Measurements from ENCODE around the gene SLC31A1. TPM values are rescaled to one million over a fixed set of nuclear protein-coding genes. Genes with fewer than 3 reads are reported as not detected.

The SLC31A1 gene
- total RNA-seq, 1 donor from 2014 or later = 7.3 TPM

DNA sequence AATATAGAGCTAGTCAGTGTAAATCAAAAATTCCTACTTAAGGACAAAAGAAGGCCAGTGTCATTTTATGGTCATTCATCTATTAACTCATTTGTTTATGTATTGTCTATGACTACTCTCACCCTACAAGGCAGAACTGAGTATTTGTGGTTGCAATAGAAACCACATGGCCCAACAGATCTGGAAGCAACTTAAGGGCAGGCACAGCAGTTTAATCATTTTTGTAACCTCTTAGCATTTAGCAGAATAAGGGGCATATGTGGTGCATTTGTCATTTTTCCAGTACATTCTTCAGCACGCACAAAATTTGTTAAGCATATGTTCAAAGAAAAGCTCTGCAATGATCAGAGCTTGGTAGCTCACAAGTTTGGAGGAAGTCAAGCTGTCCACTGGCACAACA is 1.4 kb upstream of the SLC31A1 start:
- ChIA-PET POLR2A (interaction anchor here (0.6 to 3.5 kb wide), 7 partner anchors 13 to 1165 kb away, joined by 3 to 30 read pairs (median 7); partner anchors contain the start of genes C9orf43, CDC26, POLE3 and PRPF4), CTCF (interaction anchor here (3.2 kb wide), 1 partner anchor 55 kb away, joined by 11 read pairs; the partner anchor contains the start of genes CDC26 and PRPF4)
- intact Hi-C loops (cut with micrococcal nuclease) = loop anchor here (2.0 kb wide), 3 partner anchors 15 to 733 kb away; partner anchors contain the start of gene KIAA1958
- Mint-ChIP-seq H3K9me3 (no peaks in the 10 kb centered on the region), H3K27ac (peak overlapping the region; percentile 94), H3K4me3 (peak overlapping the region; percentile 96), H3K36me3 (ENCODE audit: low read depth) (peaks cover 18% of the 10 kb centered on the region), H3K27me3 (no peaks in the 10 kb centered on the region), H3K4me1 (peaks cover 52% of the 10 kb centered on the region)
- ATAC-seq (ENCODE audit: low read depth) = peak; percentile 26
- TF ChIP-seq, protein P1, sequence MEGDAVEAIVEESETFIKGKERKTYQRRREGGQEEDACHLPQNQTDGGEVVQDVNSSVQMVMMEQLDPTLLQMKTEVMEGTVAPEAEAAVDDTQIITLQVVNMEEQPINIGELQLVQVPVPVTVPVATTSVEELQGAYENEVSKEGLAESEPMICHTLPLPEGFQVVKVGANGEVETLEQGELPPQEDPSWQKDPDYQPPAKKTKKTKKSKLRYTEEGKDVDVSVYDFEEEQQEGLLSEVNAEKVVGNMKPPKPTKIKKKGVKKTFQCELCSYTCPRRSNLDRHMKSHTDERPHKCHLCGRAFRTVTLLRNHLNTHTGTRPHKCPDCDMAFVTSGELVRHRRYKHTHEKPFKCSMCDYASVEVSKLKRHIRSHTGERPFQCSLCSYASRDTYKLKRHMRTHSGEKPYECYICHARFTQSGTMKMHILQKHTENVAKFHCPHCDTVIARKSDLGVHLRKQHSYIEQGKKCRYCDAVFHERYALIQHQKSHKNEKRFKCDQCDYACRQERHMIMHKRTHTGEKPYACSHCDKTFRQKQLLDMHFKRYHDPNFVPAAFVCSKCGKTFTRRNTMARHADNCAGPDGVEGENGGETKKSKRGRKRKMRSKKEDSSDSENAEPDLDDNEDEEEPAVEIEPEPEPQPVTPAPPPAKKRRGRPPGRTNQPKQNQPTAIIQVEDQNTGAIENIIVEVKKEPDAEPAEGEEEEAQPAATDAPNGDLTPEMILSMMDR (IDR thresholded peaks at IDR 0.05) = no peak
- no peak for DNase-seq

DNA sequence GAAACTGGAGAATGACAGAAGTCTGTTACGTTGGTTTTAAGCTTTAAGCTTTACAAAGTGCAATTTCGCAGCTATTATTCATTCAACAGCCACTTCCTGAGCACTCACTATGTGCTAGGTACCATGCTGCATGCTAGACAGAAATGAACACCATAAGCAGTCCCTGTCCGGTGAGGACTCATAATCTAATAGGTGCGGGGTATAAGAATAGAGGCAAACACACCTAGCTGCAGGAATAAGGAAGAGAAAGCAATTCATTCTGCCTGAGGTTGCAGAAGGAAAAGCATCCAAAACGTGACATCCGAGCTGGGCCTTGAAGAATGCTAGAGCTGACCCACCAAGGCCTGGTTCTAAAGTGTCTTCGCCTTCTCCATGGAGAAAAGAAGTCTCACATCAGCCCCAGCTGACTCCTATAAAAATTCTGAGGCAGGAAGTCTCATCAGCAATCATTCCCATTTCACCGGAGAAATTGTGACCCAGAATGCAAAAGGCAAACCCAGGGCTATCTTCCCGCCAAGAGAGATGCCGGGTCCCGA is 809 bp upstream of the SLC31A1 start:
- Mint-ChIP-seq H3K9me3 (no peaks in the 10 kb centered on the region), H3K27me3 (no peaks in the 10 kb centered on the region), H3K36me3 (ENCODE audit: low read depth) (peaks cover 18% of the 10 kb centered on the region), H3K4me1 (peaks cover 49% of the 10 kb centered on the region), H3K4me3 (peak overlapping the region; percentile 96), H3K27ac (peak overlapping the region; percentile 94)
- POLR2A ChIA-PET = interaction anchor here (0.6 to 3.5 kb wide), 13 partner anchors 12 to 1738 kb away, joined by 3 to 30 read pairs (median 4); partner anchors contain the start of genes ATP6V1G1, C9orf43, CDC26 and HDHD3
- ATAC-seq (ENCODE audit: low read depth) (no peak), DNase-seq (no peak)
- TF ChIP-seq, protein P1 (IDR thresholded peaks at IDR 0.05) = no peak
- intact Hi-C loops (cut with micrococcal nuclease) = loop anchor here (1.0 to 2.0 kb wide), 11 partner anchors 14 to 1589 kb away; partner anchors contain the start of genes ALAD, C9orf43, CDC26 and DNAJC25
- CTCF ChIA-PET = interaction anchor here (1.5 to 3.2 kb wide), 2 partner anchors 55 to 358 kb away, joined by 3 to 11 read pairs; partner anchors contain the start of genes CDC26 and PRPF4

DNA sequence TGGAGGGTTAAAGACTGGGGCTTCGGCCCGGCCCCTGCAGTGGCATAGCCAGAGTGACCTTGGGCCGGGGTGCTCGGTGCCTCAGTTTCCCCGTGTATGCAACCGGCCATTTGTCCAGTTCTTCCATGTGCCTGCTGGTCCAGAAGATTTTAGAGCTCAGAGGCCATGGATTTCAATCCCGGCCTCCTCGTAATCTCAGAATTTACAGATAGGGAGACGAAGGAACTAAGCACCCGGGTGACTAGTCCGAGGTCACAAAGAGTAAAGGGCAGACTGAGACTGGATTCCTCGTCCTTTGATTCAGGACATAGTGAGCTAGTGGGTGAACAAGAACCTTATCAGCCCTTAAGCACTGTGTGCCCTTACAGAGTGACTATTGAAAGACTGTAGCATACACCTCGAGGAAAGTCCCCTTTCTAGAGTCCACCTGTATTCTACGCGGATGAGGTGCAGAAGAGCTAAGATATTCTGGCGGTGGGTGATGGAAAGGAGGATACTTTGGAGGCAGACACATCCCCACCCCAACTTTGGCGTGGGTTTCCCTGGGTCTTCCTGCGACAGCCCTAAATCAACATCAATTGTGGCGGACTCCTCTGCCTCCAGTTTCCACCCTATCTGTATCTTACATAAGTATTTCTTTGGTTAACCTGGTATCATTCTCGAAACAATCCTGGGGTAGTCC is 597 bp downstream of the SLC31A1 start:
- intact Hi-C loops (cut with micrococcal nuclease) = loop anchor here (1.0 to 2.0 kb wide), 11 partner anchors 13 to 1591 kb away; partner anchors contain the start of genes ALAD, C9orf43, CDC26 and DNAJC25
- no peaks in the 10 kb centered on the region for H3K9me3 Mint-ChIP-seq
- H3K27ac Mint-ChIP-seq = peak overlapping the region; percentile 94
- peaks cover 13% of the 10 kb centered on the region for H3K36me3 Mint-ChIP-seq (ENCODE audit: low read depth)
- ChIA-PET CTCF (interaction anchor here (0.6 to 3.2 kb wide), 3 partner anchors 53 to 357 kb away, joined by 3 to 11 read pairs (median 3); partner anchors contain the start of genes CDC26 and PRPF4), POLR2A (interaction anchor here (0.6 to 3.5 kb wide), 9 partner anchors 11 to 1739 kb away, joined by 3 to 30 read pairs (median 5); partner anchors contain the start of genes C9orf43, CDC26, HDHD3 and POLE3)
- TF ChIP-seq, protein P1 (IDR thresholded peaks at IDR 0.05) = no peak
- H3K4me3 Mint-ChIP-seq = peak overlapping the region; percentile 96
- DNase-seq (no peak), ATAC-seq (ENCODE audit: low read depth) (no peak)
- peaks cover 44% of the 10 kb centered on the region for H3K4me1 Mint-ChIP-seq
- H3K27me3 Mint-ChIP-seq = no peaks in the 10 kb centered on the region

DNA sequence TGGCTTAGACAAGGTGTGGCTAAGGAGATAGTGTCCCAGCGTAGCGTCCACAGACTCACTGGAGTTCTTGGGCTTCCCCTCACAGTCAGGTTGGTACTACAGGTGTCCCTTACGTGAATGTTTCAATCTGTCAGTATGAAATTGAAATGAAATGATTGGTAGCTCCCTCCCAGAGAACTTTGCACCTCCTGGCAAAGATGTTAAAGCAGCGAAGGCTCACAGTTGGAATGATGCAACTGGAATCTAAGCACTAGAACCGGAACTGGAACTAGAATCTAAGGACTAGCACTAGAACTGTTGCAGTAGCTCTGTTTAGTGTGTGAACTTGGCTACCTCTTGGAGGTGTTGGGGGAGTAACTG is 1.1 kb downstream of the SLC31A1 start:
- Mint-ChIP-seq H3K27ac (no peak overlapping the region), H3K9me3 (no peaks in the 10 kb centered on the region)
- intact Hi-C loops (cut with micrococcal nuclease) = no loop called here

More for the DNA sequence above, 1.1 kb downstream of the SLC31A1 start:
- no peak for DNase-seq
- Mint-ChIP-seq H3K4me3 (peak overlapping the region; percentile 96), H3K4me1 (peaks cover 44% of the 10 kb centered on the region), H3K27me3 (no peaks in the 10 kb centered on the region), H3K36me3 (ENCODE audit: low read depth) (peaks cover 13% of the 10 kb centered on the region)
- ATAC-seq (ENCODE audit: low read depth) = no peak
- POLR2A ChIA-PET = interaction anchor here (0.6 to 0.8 kb wide), 2 partner anchors 10 to 179 kb away, joined by 3 read pairs; partner anchors contain the start of gene ALAD
- CTCF ChIA-PET = interaction anchor here (0.6 kb wide), 1 partner anchor 224 kb away, joined by 3 read pairs; no protein-coding TSS in a partner anchor
- TF ChIP-seq, protein P1 (IDR thresholded peaks at IDR 0.05) = no peak

All from activated B cell treated with CpG ODN at 0.5 μM for 24 hours (primary cell).